Epithelial cell of proximal tubule (primary cell): ENCODE measurements around the gene FARP1. TPM values are rescaled to one million over a fixed set of nuclear protein-coding genes. Genes with fewer than 3 reads are reported as not detected.

Source experiments
- DNase-seq: peaks from one replicate; pipeline ENCODE4 v3.0.0-alpha.2; 2011; ENCODE audit warnings: low read depth
- H3K4me3 ChIP-seq: 2 replicates; pipeline ENCODE4 v1.5.1; 2011; ENCODE audit warnings: low read depth, mild to moderate bottlenecking, low read length
- CTCF ChIP-seq: conservative IDR thresholded peaks from 2 replicates; pipeline ENCODE4 v1.5.1; 2012; ENCODE audit warnings: low read depth, mild to moderate bottlenecking, low read length
- total RNA-seq: library from RNA; depleted of rRNA; stranded (reverse); fragments of >200 nt; gene quantifications from 2 replicates; pipeline ENCODE4 v1.2.3, GENCODE V29; 2015

FARP1 gene
- total RNA-seq, 1 donor from 2014 or later: 97.0 TPM

- no peak for DNase-seq
- H3K4me3 ChIP-seq: peak overlapping the region; percentile 81
- no peak for TF ChIP-seq CTCF
These were observed 720 bp downstream of the FARP1 start for GRCh38 chr13:98143601-98144026.

GRCh38 chr13:98144027-98144741, 1.3 kb downstream of the FARP1 start:
- no peak for TF ChIP-seq CTCF
- DNase-seq: no peak

GRCh38 chr13:98144801-98145350, 2.0 kb downstream of the FARP1 start:
- DNase-seq: no peak
- peak; percentile 45 for TF ChIP-seq CTCF
- H3K4me3 ChIP-seq: peak overlapping the region; percentile 81

More at GRCh38 chr13:98144027-98144741, 1.3 kb downstream of the FARP1 start:
- peak overlapping the region; percentile 81 for H3K4me3 ChIP-seq

GRCh38 chr13:98147521-98147920, 4.6 kb downstream of the FARP1 start:
- DNase-seq: no peak
- H3K4me3 ChIP-seq: no peak overlapping the region
- TF ChIP-seq CTCF: no peak

- H3K4me3 ChIP-seq: no peak overlapping the region
- no peak for DNase-seq
- no peak for TF ChIP-seq CTCF
These were observed 8.1 kb downstream of the FARP1 start for GRCh38 chr13:98150832-98151479.

GRCh38 chr13:98155475-98156109, 12.7 kb downstream of the FARP1 start:
- no peak for DNase-seq
- no peak for TF ChIP-seq CTCF
- no peak overlapping the region for H3K4me3 ChIP-seq
